IMR-90 (cell line): ENCODE results near the gene SSU72. TPM values are rescaled to one million over a fixed set of nuclear protein-coding genes. Genes with fewer than 3 reads are reported as not detected.

ENCODE experiments used
- ATAC-seq: fragments of 200-7000 bp; cut with Tn5 transposase; 2 replicates; pipeline ENCODE4 v1.9.1; 2020; ENCODE audit warnings: low read depth, mild to moderate bottlenecking, moderate library complexity
- BruUV-seq: library from RNA; stranded (reverse); fragments of 400-500 nt; replicated peaks from 2 replicates; lab custom pipeline; 2021; lab: Mats Ljungman, UMichigan
- CTCF ChIA-PET: fragments of 300-600 bp; formaldehyde crosslinking; extraction: SDS; loops from one replicate; lab custom pipeline; 2021; ENCODE audit warnings: antibody characterized with exemption; lab: Yijun Ruan, JAX
- POLR2A ChIA-PET: fragments of 300-600 bp; sonication (Branson Sonifier 250); formaldehyde crosslinking; loops from one replicate; lab custom pipeline; 2022; ENCODE audit warnings: antibody characterized with exemption; ENCODE audit not compliant: unreplicated experiment; lab: Charles Lee
- DNase-seq: peaks from one replicate; pipeline ENCODE4 v3.0.0; 2013
- H2AFZ ChIP-seq: replicated peaks from 2 replicates; pipeline ENCODE3; 2013; ENCODE audit warnings: low read length, mild to moderate bottlenecking; ENCODE audit not compliant: poor library complexity
- H2AK5ac ChIP-seq: 2 replicates; pipeline ENCODE4 v1.6.1; 2013; ENCODE audit warnings: low read depth, low read length, inconsistent platforms
- H2AK9ac ChIP-seq: replicated peaks from 2 replicates; pipeline ENCODE3; 2013; ENCODE audit warnings: mild to moderate bottlenecking, low read depth, low read length, moderate library complexity; ENCODE audit not compliant: poor library complexity
- H2BK120ac ChIP-seq: 2 replicates; pipeline ENCODE4 v1.6.1; 2013; ENCODE audit warnings: low read depth, low read length, inconsistent platforms
- H2BK15ac ChIP-seq: 3 replicates; pipeline ENCODE4 v1.6.1; 2013; ENCODE audit warnings: low read depth, low read length, inconsistent platforms
- H2BK20ac ChIP-seq: 2 replicates; pipeline ENCODE4 v1.6.1; 2013; ENCODE audit warnings: low read depth, mild to moderate bottlenecking, inconsistent platforms, low read length, moderate library complexity
- H2BK5ac ChIP-seq: 2 replicates; pipeline ENCODE4 v1.6.1; 2013; ENCODE audit warnings: mild to moderate bottlenecking, low read depth, low read length, inconsistent platforms; ENCODE audit not compliant: poor library complexity, severe bottlenecking
- H3K14ac ChIP-seq: replicated peaks from 2 replicates; pipeline ENCODE4 v1.6.1; 2013; ENCODE audit warnings: low read depth, low read length, inconsistent platforms
- H3K18ac ChIP-seq: 2 replicates; pipeline ENCODE4 v1.6.1; 2013; ENCODE audit warnings: low read depth, low read length, control low read depth
- H3K23ac ChIP-seq: 2 replicates; pipeline ENCODE4 v1.6.1; 2013; ENCODE audit warnings: low read depth, low read length, inconsistent platforms
- H3K27ac ChIP-seq: 2 replicates; pipeline ENCODE4 v1.5.1; 2013; ENCODE audit warnings: mild to moderate bottlenecking, control low read depth, low read length; ENCODE audit not compliant: insufficient read depth
- H3K27me3 ChIP-seq: 2 replicates; pipeline ENCODE4 v1.6.1; 2013; ENCODE audit warnings: low read length; ENCODE audit not compliant: control insufficient read depth, insufficient read depth
- H3K36me3 ChIP-seq: 2 replicates; pipeline ENCODE4 v1.6.1; 2013; ENCODE audit warnings: low read length, mixed read lengths; ENCODE audit not compliant: control insufficient read depth, insufficient read depth
- H3K4ac ChIP-seq: 2 replicates; pipeline ENCODE4 v1.6.1; 2013; ENCODE audit warnings: low read depth, low read length, inconsistent platforms
- H3K4me1 ChIP-seq: 2 replicates; pipeline ENCODE4 v1.6.1; 2013; ENCODE audit warnings: low read length, mixed read lengths; ENCODE audit not compliant: control insufficient read depth, insufficient read depth
- H3K4me2 ChIP-seq: 2 replicates; pipeline ENCODE4 v1.6.1; 2013; ENCODE audit warnings: low read depth, mild to moderate bottlenecking, control low read depth, low read length, moderate library complexity
- H3K4me3 ChIP-seq: 2 replicates; pipeline ENCODE4 v1.5.1; 2013; ENCODE audit warnings: low read depth, mild to moderate bottlenecking, control low read depth, low read length, moderate library complexity; ENCODE audit not compliant: insufficient read depth
- H3K56ac ChIP-seq: 2 replicates; pipeline ENCODE4 v1.6.1; 2013; ENCODE audit warnings: low read length, inconsistent platforms; ENCODE audit not compliant: insufficient read depth; ENCODE audit errors: extremely low read depth
- H3K79me1 ChIP-seq, 2 experiments: 2 replicates each; pipeline ENCODE4 v1.6.1; 2013; ENCODE audit warnings: low read length in 2 of 2, inconsistent platforms in 1 of 2, low read depth in 1 of 2
- H3K9ac ChIP-seq: 2 replicates; pipeline ENCODE4 v1.6.1; 2013; ENCODE audit warnings: low read depth, low read length, control low read depth
- H3K9me1 ChIP-seq: 2 replicates; pipeline ENCODE4 v1.6.1; 2013; ENCODE audit warnings: low read length, inconsistent platforms; ENCODE audit not compliant: insufficient read depth
- H3K9me3 ChIP-seq: 2 replicates; pipeline ENCODE4 v1.6.1; 2013; ENCODE audit warnings: low read length; ENCODE audit not compliant: control insufficient read depth, insufficient read depth
- H4K20me1 ChIP-seq: 2 replicates; pipeline ENCODE4 v1.6.1; 2013; ENCODE audit warnings: low read length, inconsistent platforms; ENCODE audit not compliant: insufficient read depth
- H4K5ac ChIP-seq: 2 replicates; pipeline ENCODE4 v1.6.1; 2013; ENCODE audit warnings: mild to moderate bottlenecking, low read depth, low read length, control low read depth
- H4K8ac ChIP-seq, 2 experiments: 2 replicates each; pipeline ENCODE4 v1.6.1; 2013; ENCODE audit warnings: low read depth in 2 of 2, low read length in 2 of 2, control low read depth in 1 of 2, inconsistent platforms in 1 of 2
- H4K91ac ChIP-seq: 2 replicates; pipeline ENCODE4 v1.6.1; 2013; ENCODE audit warnings: low read depth, low read length, inconsistent platforms; ENCODE audit not compliant: insufficient read depth
- CEBPB ChIP-seq: IDR thresholded peaks from 2 replicates; pipeline ENCODE4 v1.6.1; 2012; ENCODE audit warnings: low read depth, low read length, improper control_type of control experiment
- CHD1 ChIP-seq: IDR thresholded peaks from 2 replicates; pipeline ENCODE4 v1.6.1; 2012; ENCODE audit warnings: low read depth, low read length, improper control_type of control experiment
- MAZ ChIP-seq: IDR thresholded peaks from 2 replicates; pipeline ENCODE4 v1.6.1; 2012; ENCODE audit warnings: low read depth, mild to moderate bottlenecking, low read length, improper control_type of control experiment, moderate library complexity, borderline replicate concordance
- RCOR1 ChIP-seq: IDR thresholded peaks from 2 replicates; pipeline ENCODE4 v1.6.1; 2012; ENCODE audit warnings: mild to moderate bottlenecking, low read length, improper control_type of control experiment; ENCODE audit not compliant: insufficient replicate concordance
- RFX5 ChIP-seq: IDR thresholded peaks from 2 replicates; pipeline ENCODE4 v1.8.0; 2012; ENCODE audit warnings: low read depth, mild to moderate bottlenecking, low read length, moderate library complexity
- WGBS, 2 experiments: methylation state at CpG; one replicate each; pipeline versions ENCODE4 v1.1.5 to v1.1.7; 2013; ENCODE audit warnings: missing lambda C conversion rate in 2 of 2; ENCODE audit not compliant: insufficient read length in 1 of 2; ENCODE audit errors: extremely low coverage in 2 of 2; 5-methylcytosine and 5-hydroxymethylcytosine counted together
- dilution Hi-C: fragments of 300-500 bp; cut with HindIII; formaldehyde crosslinking; loops from one replicate; pipeline ENCODE4 v1.14.3; 2018; ENCODE audit warnings: low sequenced_read_pairs; ENCODE audit not compliant: unreplicated experiment
- in situ Hi-C: fragments of 300-500 bp; cut with MboI; formaldehyde crosslinking; loops from 3 replicates; pipeline ENCODE4 v1.14.3; 2019; ENCODE audit warnings: low sequenced_read_pairs, inconsistent platforms, mixed read lengths
- intact Hi-C: fragments of 100-400 bp; cut with micrococcal nuclease; formaldehyde crosslinking; loops from 2 replicates; pipeline ENCODE4 v1.10.0; 2022
- polyA plus RNA-seq, 3 experiments: library from polyadenylated mRNA; depleted of rRNA; stranded (reverse); fragments of >200 nt; gene quantifications; 2 replicates each; pipeline ENCODE4 v1.2.3, GENCODE V29; 2012; ENCODE audit warnings: low replicate concordance in 1 of 3
- total RNA-seq: library from RNA; depleted of rRNA; stranded (reverse); fragments of >200 nt; gene quantifications from 2 replicates; pipeline ENCODE4 v1.2.3, GENCODE V29; 2012
- TF ChIP-seq, protein P1 (sequence below): conservative IDR thresholded peaks from 2 replicates; pipeline ENCODE4 v1.5.1; 2012; ENCODE audit warnings: mild to moderate bottlenecking, low read depth, low read length, improper control_type of control experiment
- TF ChIP-seq, protein P2 (sequence below): fragments of 150-350 bp; IDR thresholded peaks from 2 replicates; pipeline ENCODE4 v1.6.1; 2017; ENCODE audit warnings: mild to moderate bottlenecking, antibody characterized with exemption, low read length, low read depth

Gene SSU72
- total and polyA plus RNA-seq, 2 of the 4 experiments (the other 2 are of a cell fraction) = 33.7 to 88.4 TPM

DNA sequence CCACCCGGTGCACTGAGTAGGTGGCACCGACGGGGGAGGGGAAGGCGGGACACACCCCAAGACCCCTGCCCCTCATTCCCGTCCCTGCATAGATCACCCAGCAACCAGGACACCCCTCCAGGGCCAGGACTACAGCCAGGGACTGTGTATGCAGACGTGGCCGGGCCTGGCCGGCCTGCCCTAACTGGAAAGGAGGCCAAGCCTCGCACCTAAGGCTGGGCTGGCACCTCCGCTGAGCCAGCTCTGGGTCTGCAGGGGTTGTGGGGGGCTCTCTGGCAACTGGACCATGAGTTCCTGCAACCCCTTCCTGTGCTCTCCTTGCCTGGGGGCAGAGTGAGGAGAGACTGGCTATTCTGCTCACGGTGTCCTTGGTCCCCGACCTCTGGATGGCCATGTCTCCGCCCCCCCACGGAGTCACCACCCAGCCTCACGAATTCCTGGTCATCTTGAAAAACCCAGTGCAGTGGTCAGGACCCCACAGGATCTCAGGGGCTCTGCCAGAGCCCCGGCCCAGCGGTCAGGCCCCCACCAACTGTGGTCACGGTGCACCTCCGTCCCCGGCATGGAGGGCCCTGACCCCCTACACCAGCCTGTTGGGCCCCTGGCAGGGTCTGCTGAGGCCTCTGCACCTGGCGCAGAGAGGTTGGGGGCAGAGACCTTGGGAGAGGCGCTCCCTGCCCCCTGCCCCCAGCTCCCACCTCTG lies 26.3 kb upstream of the SSU72 start:
- Histone ChIP-seq H3K9ac (no peak overlapping the region), H4K8ac (no peak overlapping the region), H3K9me1 (no peaks in the 10 kb centered on the region), H2BK120ac (no peak overlapping the region), H3K18ac (no peak overlapping the region), H2BK20ac (no peak overlapping the region), H4K5ac (no peak overlapping the region), H3K36me3 (no peaks in the 10 kb centered on the region), H2BK15ac (no peak overlapping the region), H2AK9ac (peak overlapping the region; percentile 85), H2AK5ac (no peak overlapping the region), H3K14ac (no peak overlapping the region), H3K4ac (no peak overlapping the region), H3K4me1 (peaks cover 10% of the 10 kb centered on the region; the same call in 1 of the 2 replicates), H4K20me1 (no peaks in the 10 kb centered on the region), H3K79me1 (no peaks in the 10 kb centered on the region), H3K9me3 (no peaks in the 10 kb centered on the region), H2BK5ac (no peak overlapping the region), H2AFZ (peak overlapping the region; percentile 91), H3K27me3 (peaks cover 19% of the 10 kb centered on the region), H3K27ac (no peak overlapping the region), H3K56ac (no peak overlapping the region), H3K23ac (no peak overlapping the region), H3K4me2 (peak overlapping the region; percentile 83; the same call in 1 of the 2 replicates), H3K4me3 (no peak overlapping the region), H4K91ac (no peak overlapping the region)
- ChIA-PET POLR2A (no interaction called here), CTCF (no interaction called here)
- ATAC-seq (no peak), DNase-seq (no peak)
- dilution Hi-C loops = no loop called here
- 82% methylated on average over 12 of the region's 22 CpGs; no CpG with 5 or more reads in 1 of the 2 experiments for WGBS, 2 experiments
- intact Hi-C loops = no loop called here
- in situ Hi-C loops = no loop called here
- BruUV-seq = no TSS peak
- TF ChIP-seq MAZ (no peak), CHD1 (no peak), RCOR1 (no peak), CEBPB (no peak), RFX5 (no peak)
- TF ChIP-seq, protein P1, sequence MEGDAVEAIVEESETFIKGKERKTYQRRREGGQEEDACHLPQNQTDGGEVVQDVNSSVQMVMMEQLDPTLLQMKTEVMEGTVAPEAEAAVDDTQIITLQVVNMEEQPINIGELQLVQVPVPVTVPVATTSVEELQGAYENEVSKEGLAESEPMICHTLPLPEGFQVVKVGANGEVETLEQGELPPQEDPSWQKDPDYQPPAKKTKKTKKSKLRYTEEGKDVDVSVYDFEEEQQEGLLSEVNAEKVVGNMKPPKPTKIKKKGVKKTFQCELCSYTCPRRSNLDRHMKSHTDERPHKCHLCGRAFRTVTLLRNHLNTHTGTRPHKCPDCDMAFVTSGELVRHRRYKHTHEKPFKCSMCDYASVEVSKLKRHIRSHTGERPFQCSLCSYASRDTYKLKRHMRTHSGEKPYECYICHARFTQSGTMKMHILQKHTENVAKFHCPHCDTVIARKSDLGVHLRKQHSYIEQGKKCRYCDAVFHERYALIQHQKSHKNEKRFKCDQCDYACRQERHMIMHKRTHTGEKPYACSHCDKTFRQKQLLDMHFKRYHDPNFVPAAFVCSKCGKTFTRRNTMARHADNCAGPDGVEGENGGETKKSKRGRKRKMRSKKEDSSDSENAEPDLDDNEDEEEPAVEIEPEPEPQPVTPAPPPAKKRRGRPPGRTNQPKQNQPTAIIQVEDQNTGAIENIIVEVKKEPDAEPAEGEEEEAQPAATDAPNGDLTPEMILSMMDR = no peak
- TF ChIP-seq, protein P2, sequence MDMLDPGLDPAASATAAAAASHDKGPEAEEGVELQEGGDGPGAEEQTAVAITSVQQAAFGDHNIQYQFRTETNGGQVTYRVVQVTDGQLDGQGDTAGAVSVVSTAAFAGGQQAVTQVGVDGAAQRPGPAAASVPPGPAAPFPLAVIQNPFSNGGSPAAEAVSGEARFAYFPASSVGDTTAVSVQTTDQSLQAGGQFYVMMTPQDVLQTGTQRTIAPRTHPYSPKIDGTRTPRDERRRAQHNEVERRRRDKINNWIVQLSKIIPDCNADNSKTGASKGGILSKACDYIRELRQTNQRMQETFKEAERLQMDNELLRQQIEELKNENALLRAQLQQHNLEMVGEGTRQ = no peak
